Kidney (tissue), 14 donors: Measurements from ENCODE around the gene ASTN2. TPM values are rescaled to one million over a fixed set of nuclear protein-coding genes. Genes with fewer than 3 reads are reported as not detected.

Experiments used
- DNase-seq, 5 donors: peaks; one replicate each; pipeline ENCODE4 v3.0.0-alpha.2; 2013 to 2020
- FAIRE-seq: peaks from 2 replicates; lab custom pipeline; 2012; peaks lifted over from hg19 to GRCh38; lab: Jason Lieb, UNC
- H3K27ac ChIP-seq, 2 donors: one replicate each; pipeline ENCODE4 v1.7.0; 2013; ENCODE audit warnings: low read depth in 2 of 2, low read length in 2 of 2, inconsistent platforms in 1 of 2
- H3K27me3 ChIP-seq: one replicate; pipeline ENCODE4 v1.7.1; 2013; ENCODE audit warnings: low read length, inconsistent platforms; ENCODE audit not compliant: control insufficient read depth, insufficient read depth
- H3K36me3 ChIP-seq, 3 donors: one replicate each; pipeline versions ENCODE4 v1.7.0 to v1.7.1; 2013; ENCODE audit warnings: low read length in 3 of 3, control low read depth in 1 of 3, inconsistent platforms in 1 of 3; ENCODE audit not compliant: insufficient read depth in 3 of 3, control insufficient read depth in 2 of 3
- H3K4me1 ChIP-seq, 3 donors: one replicate each; pipeline versions ENCODE4 v1.7.0 to v1.7.1; 2013; ENCODE audit warnings: low read length in 3 of 3, inconsistent platforms in 1 of 3, low read depth in 1 of 3; ENCODE audit not compliant: control insufficient read depth in 2 of 3, insufficient read depth in 2 of 3
- H3K4me3 ChIP-seq, 3 donors: one replicate each; pipeline versions ENCODE4 v1.7.0 to v1.8.1; 2013; ENCODE audit warnings: low read length in 3 of 3, control low read depth in 1 of 3, inconsistent platforms in 1 of 3
- H3K9ac ChIP-seq, 3 donors: one replicate each; pipeline versions ENCODE4 v1.7.0 to v1.7.1; 2013; ENCODE audit warnings: low read length in 3 of 3, control low read depth in 1 of 3, inconsistent platforms in 1 of 3
- H3K9me3 ChIP-seq, 3 donors: one replicate each; pipeline versions ENCODE4 v1.7.0 to v1.7.1; 2013; ENCODE audit warnings: low read length in 3 of 3, control low read depth in 1 of 3, inconsistent platforms in 1 of 3; ENCODE audit not compliant: control insufficient read depth in 2 of 3, insufficient read depth in 1 of 3
- CTCF ChIP-seq: IDR thresholded peaks from 3 replicates; pipeline ENCODE4 v1.5.1; 2012; ENCODE audit warnings: mild to moderate bottlenecking, moderate library complexity, borderline replicate concordance; ENCODE audit not compliant: insufficient read depth; ENCODE audit errors: extremely low read depth
- intact Hi-C: fragments of 100-400 bp; cut with DNase I; formaldehyde crosslinking; loops from one replicate; pipeline ENCODE4 v1.11.1; 2022
- polyA plus RNA-seq: library from polyadenylated mRNA; stranded (reverse); fragments of 350-450 nt; fragmentation: Illumina TruSeq; extraction: RNeasy Lipid Tissue Mini Kit (QIAGEN cat#74804); gene quantifications from one replicate; pipeline ENCODE4 v1.2.3, GENCODE V29; 2014; ENCODE audit warnings: low read depth, low replicate concordance; ENCODE audit not compliant: insufficient read depth
- total RNA-seq: library from RNA; stranded (reverse); fragmentation: NEBNext Ultra II Directional; extraction: Animal tissue kit (Norgen Biotek cat#: 25700); gene quantifications from one replicate; pipeline ENCODE4 v1.2.1, GENCODE V29; 2021
- donor health status: control.
- donor health status: control.
- donor health status: control.
- donor health status: control.
- donor health status: control.
- donor health status: DM: yes; HTN: yes; CAD: no.
- donor health status: Normal renal cell carcinoma (clear cell type).

The ASTN2 gene
- total and polyA plus RNA-seq, 2 donors from 2014 or later = 7.6 to 11.5 TPM

- FAIRE-seq (no peak), DNase-seq (no peak)
- no peaks in the 10 kb centered on the region for H3K4me1 ChIP-seq
- H3K27ac ChIP-seq = no peak overlapping the region
- H3K9ac ChIP-seq = no peak overlapping the region
- H3K9me3 ChIP-seq = no peaks in the 10 kb centered on the region
- intact Hi-C loops = no loop called here
- TF ChIP-seq CTCF = no peak
- no peaks in the 10 kb centered on the region for H3K36me3 ChIP-seq
- no peak overlapping the region for H3K4me3 ChIP-seq
- no peaks in the 10 kb centered on the region for H3K27me3 ChIP-seq
Measured at GRCh38 chr9:116490321-116490720, 924.5 kb downstream of the ASTN2 start.

GRCh38 chr9:116488373-116488772 lies 926.5 kb downstream of the ASTN2 start:
- DNase-seq (no peak), FAIRE-seq (peak; percentile 68)
- H3K36me3 ChIP-seq = no peaks in the 10 kb centered on the region
- intact Hi-C loops = no loop called here
- H3K9me3 ChIP-seq = no peaks in the 10 kb centered on the region
- H3K27me3 ChIP-seq = no peaks in the 10 kb centered on the region
- H3K9ac ChIP-seq = no peak overlapping the region
- H3K4me1 ChIP-seq = peaks cover 0 to 6% (median 2%) of the 10 kb centered on the region in 3 donors
- no peak overlapping the region for H3K4me3 ChIP-seq
- no peak overlapping the region for H3K27ac ChIP-seq
- no peak for TF ChIP-seq CTCF

- Histone ChIP-seq H3K9ac (no peak overlapping the region), H3K27ac (no peak overlapping the region), H3K4me1 (peaks cover 0 to 6% (median 2%) of the 10 kb centered on the region in 3 donors), H3K36me3 (no peaks in the 10 kb centered on the region), H3K9me3 (no peaks in the 10 kb centered on the region), H3K27me3 (no peaks in the 10 kb centered on the region), H3K4me3 (no peak overlapping the region)
- intact Hi-C loops = no loop called here
- FAIRE-seq (no peak), DNase-seq (no peak)
- no peak for TF ChIP-seq CTCF
Measured at GRCh38 chr9:116484492-116485061, 930.3 kb downstream of the ASTN2 start.
